HG02678 (cell line): ENCODE results near the gene SCD.

ENCODE experiments used
- ATAC-seq: cut with Tn5 transposase; IDR thresholded peaks from one replicate; pipeline ENCODE4 v1.9.1; 2021; ENCODE audit warnings: mild to moderate bottlenecking, moderate library complexity; ENCODE audit not compliant: unreplicated experiment

The SCD gene

GRCh38 chr10:100391163-100392002, 44.4 kb downstream of the SCD start:
- no peak for ATAC-seq

GRCh38 chr10:100392686-100393003, 45.6 kb downstream of the SCD start:
- no peak for ATAC-seq

- ATAC-seq: no peak
Observed at GRCh38 chr10:100395626-100396025, 48.6 kb downstream of the SCD start.

DNA sequence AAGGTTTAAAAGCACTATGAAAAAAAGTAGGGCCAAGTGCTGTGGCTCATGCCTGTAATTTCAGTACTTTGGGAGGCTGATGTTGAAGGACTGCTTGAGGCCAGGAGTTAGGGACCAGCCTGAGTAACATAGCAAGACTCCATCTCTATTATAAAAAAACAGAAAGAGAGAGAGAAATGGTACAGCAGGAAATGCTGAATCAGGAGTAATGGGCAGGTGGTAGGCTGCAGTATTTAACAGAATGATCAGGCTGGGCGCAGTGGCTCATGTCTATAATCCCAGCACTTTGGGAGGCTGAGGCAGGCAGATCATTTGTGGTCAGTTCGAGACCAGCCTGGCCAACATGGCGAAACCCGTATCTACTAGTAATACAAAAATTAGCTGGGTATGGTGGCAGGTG, 49.6 kb downstream of the SCD start:
- ATAC-seq: no peak

DNA sequence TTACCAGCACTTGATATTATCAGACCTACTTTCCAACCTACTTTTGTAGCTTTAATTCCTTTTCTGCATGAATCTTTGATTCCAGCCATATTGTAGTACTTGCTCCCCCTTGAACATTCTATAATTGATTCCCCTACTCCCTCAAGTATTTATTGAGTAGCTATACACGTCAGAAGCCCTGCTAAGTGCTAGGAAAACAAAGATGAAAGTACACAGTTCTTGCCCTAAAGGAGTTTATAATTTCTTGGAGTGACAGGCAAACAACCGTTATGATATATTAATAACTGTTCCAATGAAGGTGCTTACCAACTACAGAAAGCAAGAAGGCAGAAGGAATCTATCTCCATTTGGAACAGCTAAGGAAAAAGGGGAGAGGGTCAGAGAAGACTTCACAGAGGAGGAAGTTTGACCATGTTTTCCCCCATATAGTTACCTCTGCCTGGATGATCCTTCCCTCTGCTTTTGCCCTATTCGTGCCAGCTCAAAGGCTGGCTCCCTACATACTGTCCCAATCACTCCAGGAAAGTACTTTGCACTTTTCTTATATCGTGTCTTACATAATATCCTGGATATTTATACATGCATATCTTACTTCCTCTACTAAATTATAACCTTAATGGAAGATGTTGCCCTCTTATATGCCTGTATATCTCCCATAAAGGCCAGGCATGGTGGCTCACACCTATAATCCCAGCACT, 54.7 kb downstream of the SCD start:
- ATAC-seq: no peak

DNA sequence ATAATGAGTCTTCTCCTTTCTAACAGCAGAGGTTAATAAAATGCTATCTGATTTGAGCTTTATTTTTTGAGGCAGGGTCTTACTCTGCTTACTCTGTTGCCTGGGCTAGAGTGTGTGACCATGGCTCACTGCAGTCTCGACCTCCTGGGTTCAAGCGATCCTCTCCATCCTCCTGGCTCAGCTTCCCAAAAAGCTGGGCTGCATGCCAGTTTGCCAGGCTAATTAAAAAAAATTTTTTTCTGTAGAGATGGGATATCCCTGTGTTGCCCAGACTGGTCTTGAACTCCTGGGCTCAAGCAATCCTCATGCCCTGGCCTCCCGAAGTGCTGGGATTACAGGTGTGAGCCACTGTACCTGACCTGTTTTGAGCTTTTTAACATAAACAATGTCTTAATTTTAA, 56.7 kb downstream of the SCD start:
- no peak for ATAC-seq

DNA sequence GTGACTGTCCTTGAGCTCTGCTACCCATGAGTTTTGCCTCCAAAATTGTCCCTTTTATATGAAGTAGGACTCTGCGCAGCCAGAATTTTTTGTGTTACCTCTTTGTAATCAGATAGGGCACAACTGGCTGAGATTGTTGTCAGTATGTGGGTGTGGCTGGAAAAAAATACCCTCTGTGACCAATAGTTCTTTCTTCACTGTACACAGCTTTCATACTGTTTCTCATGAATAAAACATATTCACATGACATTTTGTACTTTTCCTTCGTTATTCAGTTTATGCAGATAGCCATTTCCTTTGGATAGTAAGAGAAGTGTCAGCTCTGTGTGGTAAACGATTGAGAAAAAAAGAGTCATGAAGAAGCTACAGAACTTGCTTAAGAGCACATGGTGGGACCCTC, 66.1 kb downstream of the SCD start:
- ATAC-seq: no peak
